A549 (cell line): ENCODE measurements around the gene PDE4D. TPM values are rescaled to one million over a fixed set of nuclear protein-coding genes. Genes with fewer than 3 reads are reported as not detected.

Experiments
- ATAC-seq, 2 experiments: fragments of 200-7000 bp in 1 of 2; fragments of >200 bp in 1 of 2; cut with Nextera tagmentation in 1 of 2; cut with Tn5 transposase in 1 of 2; 3 replicates each; pipeline versions ENCODE4 v1.8.0 to v1.9.1; 2018 to 2020; ENCODE audit warnings: mild to moderate bottlenecking in 1 of 2, moderate library complexity in 1 of 2
- CTCF ChIA-PET: fragments of 300-600 bp; sonication (Branson Sonifier 250); formaldehyde crosslinking; extraction: SDS; loops from one replicate; lab custom pipeline; 2021; ENCODE audit warnings: antibody characterized with exemption, inconsistent platforms; lab: Yijun Ruan, JAX
- POLR2A ChIA-PET: fragments of 350-600 bp; formaldehyde crosslinking; extraction: SDS; loops from one replicate; lab custom pipeline; 2021; ENCODE audit warnings: antibody characterized with exemption, inconsistent platforms; lab: Yijun Ruan, JAX
- DNase-seq, 2 experiments: peaks; one replicate each; pipeline versions ENCODE4 v3.0.0 to v3.0.0-alpha.2; 2011 to 2016; ENCODE audit warnings: low read depth in 1 of 2, low spot score in 1 of 2
- FAIRE-seq: peaks from 2 replicates; lab custom pipeline; 2011; peaks lifted over from hg19 to GRCh38; lab: Jason Lieb, UNC
- H3K27ac ChIP-seq, 2 experiments: fragments of >200 bp; sonication (Bioruptor Twin); formaldehyde crosslinking; 3 replicates each; pipeline ENCODE4 v1.5.1; 2016 to 2017
- H3K4me1 ChIP-seq: fragments of >200 bp; sonication (Bioruptor Twin); formaldehyde crosslinking; 3 replicates; pipeline ENCODE4 v1.6.1; 2016
- H3K4me2 ChIP-seq: fragments of >200 bp; sonication (Bioruptor Twin); formaldehyde crosslinking; 3 replicates; pipeline ENCODE4 v1.6.1; 2016
- H3K4me3 ChIP-seq: fragments of >200 bp; sonication (Bioruptor Twin); formaldehyde crosslinking; 3 replicates; pipeline ENCODE4 v1.5.1; 2016
- H3K9me3 ChIP-seq: fragments of >200 bp; sonication (Bioruptor Twin); formaldehyde crosslinking; 3 replicates; pipeline ENCODE4 v1.6.1; 2016
- CTCF ChIP-seq: fragments of >200 bp; sonication (Bioruptor Twin); formaldehyde crosslinking; IDR thresholded peaks from 3 replicates; pipeline ENCODE4 v1.5.1; 2016
- EP300 ChIP-seq, 2 experiments: fragments of >200 bp; sonication (Bioruptor Twin); formaldehyde crosslinking; IDR thresholded peaks; 2 replicates in 1 of 2; 3 replicates in 1 of 2; pipeline ENCODE4 v1.6.1; 2016 to 2017
- FOSL2 ChIP-seq, 2 experiments: fragments of 450-650 bp in 1 of 2; fragments of >200 bp in 1 of 2; sonication (Bioruptor Twin) in 1 of 2; formaldehyde crosslinking; IDR thresholded peaks; 2 replicates each; pipeline versions ENCODE4 v1.5.0 to v1.6.1; 2016 to 2020; ENCODE audit warnings: mild to moderate bottlenecking in 1 of 2, moderate library complexity in 1 of 2
- HEYL ChIP-seq: fragments of 250-450 bp; sonication (Bioruptor Pico); IDR thresholded peaks from 2 replicates; pipeline ENCODE4 v1.8.0; 2021; ENCODE audit warnings: mild to moderate bottlenecking, moderate library complexity
- JUN ChIP-seq, 2 experiments: fragments of >200 bp; sonication (Bioruptor Twin); formaldehyde crosslinking; IDR thresholded peaks; 2 replicates in 1 of 2; 3 replicates in 1 of 2; pipeline ENCODE4 v1.6.1; 2016 to 2017
- JUNB ChIP-seq: fragments of >200 bp; sonication (Bioruptor Twin); formaldehyde crosslinking; IDR thresholded peaks from 2 replicates; pipeline ENCODE4 v1.6.1; 2016
- KDM1A ChIP-seq: fragments of 200-600 bp; sonication (generic); IDR thresholded peaks from 2 replicates; pipeline ENCODE4 v1.6.1; 2016; ENCODE audit warnings: low read depth, mild to moderate bottlenecking
- MAFK ChIP-seq: fragments of 450-650 bp; IDR thresholded peaks from 2 replicates; pipeline ENCODE4 v1.6.1; 2014; ENCODE audit not compliant: partially characterized antibody
- MAZ ChIP-seq: fragments of 150-350 bp; IDR thresholded peaks from 2 replicates; pipeline ENCODE4 v1.6.1; 2014; ENCODE audit warnings: antibody characterized with exemption, low read depth, low read length, borderline replicate concordance
- NPAS2 ChIP-seq: fragments of 250-450 bp; sonication (Bioruptor Pico); IDR thresholded peaks from 2 replicates; pipeline ENCODE4 v1.8.0; 2022; ENCODE audit warnings: mild to moderate bottlenecking, moderate library complexity, borderline replicate concordance
- PBX3 ChIP-seq: IDR thresholded peaks from 2 replicates; pipeline ENCODE4 v1.6.1; 2012
- POLR2AphosphoS2 ChIP-seq: conservative IDR thresholded peaks from 2 replicates; pipeline ENCODE4 v1.6.1; 2012; ENCODE audit warnings: low read length, improper control_type of control experiment, inconsistent platforms
- RARB ChIP-seq: fragments of 250-450 bp; sonication (Bioruptor Pico); IDR thresholded peaks from 2 replicates; pipeline ENCODE4 v1.8.0; 2021; ENCODE audit warnings: mild to moderate bottlenecking, moderate library complexity
- RNF2 ChIP-seq: fragments of 200-600 bp; sonication (generic); IDR thresholded peaks from 2 replicates; pipeline ENCODE4 v1.6.1; 2016; ENCODE audit warnings: low read depth, mild to moderate bottlenecking, antibody characterized with exemption, moderate library complexity, borderline replicate concordance
- TP53 ChIP-seq: fragments of 250-450 bp; sonication (Bioruptor Pico); IDR thresholded peaks from 2 replicates; pipeline ENCODE4 v1.5.0; 2021; ENCODE audit warnings: mild to moderate bottlenecking, moderate library complexity
- ZFP36 ChIP-seq: fragments of 450-650 bp; IDR thresholded peaks from 2 replicates; pipeline ENCODE4 v1.6.1; 2014; ENCODE audit warnings: borderline replicate concordance; ENCODE audit not compliant: partially characterized antibody
- WGBS: methylation state at CpG from one replicate; pipeline ENCODE4 v1.1.6; 2017; ENCODE audit errors: missing lambda C conversion rate; 5-methylcytosine and 5-hydroxymethylcytosine counted together
- polyA plus RNA-seq, 4 experiments: library from polyadenylated mRNA; depleted of rRNA in 3 of 4; stranded (reverse); fragments of >200 nt; fragmentation: RNase III in 1 of 4; extraction: RNeasy Plus Mini Kit Qiagen cat#74134 plus additional on column Dnase treatment in 1 of 4; gene quantifications; 2 replicates in 3 of 4; 3 replicates in 1 of 4; pipeline ENCODE4 v1.2.3, GENCODE V29; 2011 to 2017

The PDE4D gene
- polyA plus RNA-seq, 2 of the 4 experiments (the other 2 are of a cell fraction): 74.0 to 213 TPM

GRCh38 chr5:59637884-59638580 is 255.5 kb downstream of the PDE4D start:
- no peak for DNase-seq
- Histone ChIP-seq H3K27ac (peak overlapping the region; percentile 50 to 64; a peak in 5 of 6 replicates), H3K9me3 (peaks cover 15% of the 10 kb centered on the region; the same call in 1 of the 3 replicates), H3K4me2 (peak overlapping the region; percentile 47), H3K4me3 (no peak overlapping the region), H3K4me1 (peaks cover 41% of the 10 kb centered on the region)
- FAIRE-seq: no peak
- ChIA-PET CTCF (interaction anchor here (1.1 to 1.9 kb wide), 2 partner anchors 11 to 132 kb away, joined by 3 read pairs; no protein-coding TSS in a partner anchor), POLR2A (no interaction called here)
- 63% methylated on average over 4 of the region's 4 CpGs for WGBS
- ATAC-seq: peak in 1 of 2 experiments; percentile 34; a peak in 1 of 6 replicates
- peak; percentile 61 for TF ChIP-seq JUNB
- no peak for TF ChIP-seq PBX3
- TF ChIP-seq FOSL2 (IDR thresholded peaks at IDR 0.05): no peak
- TF ChIP-seq FOSL2 (CRISPR knock-in tag; IDR thresholded peaks at IDR 0.05): peak; percentile 40; the same call in 1 of the 2 replicates
- TF ChIP-seq, all 56 proteins: peak for 2

- TF ChIP-seq POLR2AphosphoS2 (no peak), MAZ (no peak), MAFK (no peak), JUN (IDR thresholded peaks at IDR 0.05) (no peak), RNF2 (no peak), CTCF (no peak), RARB (no peak), ZFP36 (no peak)
- DNase-seq (no peak), ATAC-seq (no peak), FAIRE-seq (no peak)
- Histone ChIP-seq H3K4me2 (no peak overlapping the region), H3K27ac (no peak overlapping the region), H3K9me3 (peaks cover 11% of the 10 kb centered on the region; the same call in 1 of the 3 replicates), H3K4me3 (no peak overlapping the region), H3K4me1 (no peaks in the 10 kb centered on the region)
- POLR2A ChIA-PET: no interaction called here
- WGBS: 86% methylated on average over 4 of the region's 4 CpGs
- CTCF ChIA-PET: interaction anchor here (1.7 kb wide), 1 partner anchor 16 kb away, joined by 4 read pairs; no protein-coding TSS in a partner anchor
Measured at GRCh38 chr5:59629561-59629960, 264.0 kb downstream of the PDE4D start.

- 95% methylated on average over 2 of the region's 2 CpGs for WGBS
Measured at GRCh38 chr5:59628062-59628828, 265.3 kb downstream of the PDE4D start.

More at GRCh38 chr5:59628062-59628828, 265.3 kb downstream of the PDE4D start:
- peaks cover 12% of the 10 kb centered on the region for H3K4me1 ChIP-seq
- TF ChIP-seq RARB (no peak), NPAS2 (CRISPR knock-in tag) (no peak), PBX3 (no peak), MAZ (no peak), HEYL (CRISPR knock-in tag) (no peak), KDM1A (no peak), TP53 (CRISPR knock-in tag) (no peak), EP300 (IDR thresholded peaks at IDR 0.05) (no peak)
- H3K4me3 ChIP-seq: no peak overlapping the region
- DNase-seq (no peak), ATAC-seq (no peak), FAIRE-seq (no peak)
- no peak overlapping the region for H3K27ac ChIP-seq
- ChIA-PET POLR2A (no interaction called here), CTCF (no interaction called here)
- H3K9me3 ChIP-seq: peaks cover under 1% of the 10 kb centered on the region; the same call in 1 of the 3 replicates
- no peak overlapping the region for H3K4me2 ChIP-seq
